SK-N-SH (cell line): ENCODE data around the gene WASF2.

Experiments
- CHD2 ChIP-seq: fragments of 150-350 bp; IDR thresholded peaks from 2 replicates; pipeline ENCODE4 v1.6.1; 2018; ENCODE audit warnings: low read length; ENCODE audit not compliant: partially characterized antibody
- EP300 ChIP-seq, 2 experiments: IDR thresholded peaks; 2 replicates each; pipeline versions ENCODE4 v1.4.0 to v1.6.1; 2012; ENCODE audit warnings: borderline replicate concordance in 1 of 2, low read depth in 1 of 2, low read length in 1 of 2
- EZH2phosphoT487 ChIP-seq: fragments of 200-600 bp; sonication (generic); IDR thresholded peaks from 2 replicates; pipeline ENCODE4 v1.6.1; 2017; ENCODE audit warnings: low read depth, mixed run types, mild to moderate bottlenecking, antibody characterized with exemption, moderate library complexity, borderline replicate concordance
- FOSL2 ChIP-seq: IDR thresholded peaks from 2 replicates; pipeline ENCODE4 v1.4.0; 2012; ENCODE audit warnings: low read depth, mild to moderate bottlenecking, moderate library complexity, borderline replicate concordance
- GABPA ChIP-seq: IDR thresholded peaks from 2 replicates; pipeline ENCODE4 v1.4.0; 2012; ENCODE audit warnings: low read depth, mild to moderate bottlenecking
- POLR2AphosphoS5 ChIP-seq: IDR thresholded peaks from 2 replicates; pipeline ENCODE4 v1.6.1; 2012; ENCODE audit warnings: low read depth, low read length
- RAD21 ChIP-seq: IDR thresholded peaks from 2 replicates; pipeline ENCODE4 v1.6.1; 2012; ENCODE audit warnings: mild to moderate bottlenecking, low read length
- SIN3A ChIP-seq: IDR thresholded peaks from 2 replicates; pipeline ENCODE4 v1.6.1; 2012; ENCODE audit warnings: low read depth, mild to moderate bottlenecking, low read length, moderate library complexity, borderline replicate concordance
- TAF1 ChIP-seq: IDR thresholded peaks from 2 replicates; pipeline ENCODE4 v1.6.1; 2012; ENCODE audit warnings: low read depth, mild to moderate bottlenecking, low read length, moderate library complexity, borderline replicate concordance
- TF ChIP-seq, protein P1 (sequence below): fragments of 200-600 bp; sonication (generic); IDR thresholded peaks from 2 replicates; pipeline ENCODE4 v1.6.1; 2017; ENCODE audit warnings: antibody characterized with exemption, mild to moderate bottlenecking, moderate library complexity
- TF ChIP-seq, protein P2 (sequence below): IDR thresholded peaks from 2 replicates; pipeline ENCODE4; 2012
- TF ChIP-seq, protein P3 (sequence below): IDR thresholded peaks from 2 replicates; pipeline ENCODE4 v1.6.1; 2012; ENCODE audit warnings: mild to moderate bottlenecking, low read depth, low read length, moderate library complexity
- TF ChIP-seq, protein P4 (sequence below): fragments of 150-350 bp; IDR thresholded peaks from 2 replicates; pipeline ENCODE4 v1.6.1; 2017; ENCODE audit warnings: antibody characterized with exemption, low read length, low read depth, borderline replicate concordance
- TF ChIP-seq, protein P5 (sequence below): IDR thresholded peaks from 2 replicates; pipeline ENCODE4 v1.4.0; 2012; ENCODE audit warnings: low read depth, borderline replicate concordance

DNA sequence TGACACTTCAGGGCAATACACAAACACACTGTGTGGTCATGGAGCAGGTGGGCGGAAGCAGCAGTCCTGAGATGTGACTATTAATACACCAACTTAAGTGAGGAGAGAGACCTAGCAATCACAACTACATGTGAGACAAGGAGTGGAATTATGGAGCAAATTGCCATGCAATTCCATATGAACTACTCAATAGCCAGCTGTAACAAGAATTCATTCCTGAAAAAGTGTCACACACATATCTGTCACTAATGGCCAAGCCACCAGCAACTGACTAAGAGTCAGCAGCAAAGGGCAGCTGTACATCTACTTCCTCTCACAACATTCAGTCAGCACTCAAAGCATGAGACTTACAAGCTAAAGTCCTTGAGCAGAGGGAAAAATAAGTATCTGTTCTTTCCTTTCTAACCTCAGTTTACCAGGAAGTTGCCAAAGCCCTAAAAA, 51.3 kb downstream of the WASF2 start:
- TF ChIP-seq, protein P1, sequence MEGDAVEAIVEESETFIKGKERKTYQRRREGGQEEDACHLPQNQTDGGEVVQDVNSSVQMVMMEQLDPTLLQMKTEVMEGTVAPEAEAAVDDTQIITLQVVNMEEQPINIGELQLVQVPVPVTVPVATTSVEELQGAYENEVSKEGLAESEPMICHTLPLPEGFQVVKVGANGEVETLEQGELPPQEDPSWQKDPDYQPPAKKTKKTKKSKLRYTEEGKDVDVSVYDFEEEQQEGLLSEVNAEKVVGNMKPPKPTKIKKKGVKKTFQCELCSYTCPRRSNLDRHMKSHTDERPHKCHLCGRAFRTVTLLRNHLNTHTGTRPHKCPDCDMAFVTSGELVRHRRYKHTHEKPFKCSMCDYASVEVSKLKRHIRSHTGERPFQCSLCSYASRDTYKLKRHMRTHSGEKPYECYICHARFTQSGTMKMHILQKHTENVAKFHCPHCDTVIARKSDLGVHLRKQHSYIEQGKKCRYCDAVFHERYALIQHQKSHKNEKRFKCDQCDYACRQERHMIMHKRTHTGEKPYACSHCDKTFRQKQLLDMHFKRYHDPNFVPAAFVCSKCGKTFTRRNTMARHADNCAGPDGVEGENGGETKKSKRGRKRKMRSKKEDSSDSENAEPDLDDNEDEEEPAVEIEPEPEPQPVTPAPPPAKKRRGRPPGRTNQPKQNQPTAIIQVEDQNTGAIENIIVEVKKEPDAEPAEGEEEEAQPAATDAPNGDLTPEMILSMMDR, result no peak
- TF ChIP-seq FOSL2 (no peak), EZH2phosphoT487 (no peak), RAD21 (no peak), EP300 (IDR thresholded peaks at IDR 0.05; ENCODE audit: borderline replicate concordance in 1 of 2, low read depth in 1 of 2, low read length in 1 of 2) (no peak), SIN3A (no peak), TAF1 (no peak), GABPA (no peak), POLR2AphosphoS5 (no peak), CHD2 (no peak)
- TF ChIP-seq, protein P2, sequence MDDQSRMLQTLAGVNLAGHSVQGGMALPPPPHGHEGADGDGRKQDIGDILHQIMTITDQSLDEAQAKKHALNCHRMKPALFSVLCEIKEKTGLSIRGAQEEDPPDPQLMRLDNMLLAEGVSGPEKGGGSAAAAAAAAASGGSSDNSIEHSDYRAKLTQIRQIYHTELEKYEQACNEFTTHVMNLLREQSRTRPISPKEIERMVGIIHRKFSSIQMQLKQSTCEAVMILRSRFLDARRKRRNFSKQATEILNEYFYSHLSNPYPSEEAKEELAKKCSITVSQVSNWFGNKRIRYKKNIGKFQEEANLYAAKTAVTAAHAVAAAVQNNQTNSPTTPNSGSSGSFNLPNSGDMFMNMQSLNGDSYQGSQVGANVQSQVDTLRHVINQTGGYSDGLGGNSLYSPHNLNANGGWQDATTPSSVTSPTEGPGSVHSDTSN, result no peak
- TF ChIP-seq, protein P3, sequence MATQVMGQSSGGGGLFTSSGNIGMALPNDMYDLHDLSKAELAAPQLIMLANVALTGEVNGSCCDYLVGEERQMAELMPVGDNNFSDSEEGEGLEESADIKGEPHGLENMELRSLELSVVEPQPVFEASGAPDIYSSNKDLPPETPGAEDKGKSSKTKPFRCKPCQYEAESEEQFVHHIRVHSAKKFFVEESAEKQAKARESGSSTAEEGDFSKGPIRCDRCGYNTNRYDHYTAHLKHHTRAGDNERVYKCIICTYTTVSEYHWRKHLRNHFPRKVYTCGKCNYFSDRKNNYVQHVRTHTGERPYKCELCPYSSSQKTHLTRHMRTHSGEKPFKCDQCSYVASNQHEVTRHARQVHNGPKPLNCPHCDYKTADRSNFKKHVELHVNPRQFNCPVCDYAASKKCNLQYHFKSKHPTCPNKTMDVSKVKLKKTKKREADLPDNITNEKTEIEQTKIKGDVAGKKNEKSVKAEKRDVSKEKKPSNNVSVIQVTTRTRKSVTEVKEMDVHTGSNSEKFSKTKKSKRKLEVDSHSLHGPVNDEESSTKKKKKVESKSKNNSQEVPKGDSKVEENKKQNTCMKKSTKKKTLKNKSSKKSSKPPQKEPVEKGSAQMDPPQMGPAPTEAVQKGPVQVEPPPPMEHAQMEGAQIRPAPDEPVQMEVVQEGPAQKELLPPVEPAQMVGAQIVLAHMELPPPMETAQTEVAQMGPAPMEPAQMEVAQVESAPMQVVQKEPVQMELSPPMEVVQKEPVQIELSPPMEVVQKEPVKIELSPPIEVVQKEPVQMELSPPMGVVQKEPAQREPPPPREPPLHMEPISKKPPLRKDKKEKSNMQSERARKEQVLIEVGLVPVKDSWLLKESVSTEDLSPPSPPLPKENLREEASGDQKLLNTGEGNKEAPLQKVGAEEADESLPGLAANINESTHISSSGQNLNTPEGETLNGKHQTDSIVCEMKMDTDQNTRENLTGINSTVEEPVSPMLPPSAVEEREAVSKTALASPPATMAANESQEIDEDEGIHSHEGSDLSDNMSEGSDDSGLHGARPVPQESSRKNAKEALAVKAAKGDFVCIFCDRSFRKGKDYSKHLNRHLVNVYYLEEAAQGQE, result no peak
- TF ChIP-seq, protein P4, sequence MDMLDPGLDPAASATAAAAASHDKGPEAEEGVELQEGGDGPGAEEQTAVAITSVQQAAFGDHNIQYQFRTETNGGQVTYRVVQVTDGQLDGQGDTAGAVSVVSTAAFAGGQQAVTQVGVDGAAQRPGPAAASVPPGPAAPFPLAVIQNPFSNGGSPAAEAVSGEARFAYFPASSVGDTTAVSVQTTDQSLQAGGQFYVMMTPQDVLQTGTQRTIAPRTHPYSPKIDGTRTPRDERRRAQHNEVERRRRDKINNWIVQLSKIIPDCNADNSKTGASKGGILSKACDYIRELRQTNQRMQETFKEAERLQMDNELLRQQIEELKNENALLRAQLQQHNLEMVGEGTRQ, result no peak
- TF ChIP-seq, protein P5, sequence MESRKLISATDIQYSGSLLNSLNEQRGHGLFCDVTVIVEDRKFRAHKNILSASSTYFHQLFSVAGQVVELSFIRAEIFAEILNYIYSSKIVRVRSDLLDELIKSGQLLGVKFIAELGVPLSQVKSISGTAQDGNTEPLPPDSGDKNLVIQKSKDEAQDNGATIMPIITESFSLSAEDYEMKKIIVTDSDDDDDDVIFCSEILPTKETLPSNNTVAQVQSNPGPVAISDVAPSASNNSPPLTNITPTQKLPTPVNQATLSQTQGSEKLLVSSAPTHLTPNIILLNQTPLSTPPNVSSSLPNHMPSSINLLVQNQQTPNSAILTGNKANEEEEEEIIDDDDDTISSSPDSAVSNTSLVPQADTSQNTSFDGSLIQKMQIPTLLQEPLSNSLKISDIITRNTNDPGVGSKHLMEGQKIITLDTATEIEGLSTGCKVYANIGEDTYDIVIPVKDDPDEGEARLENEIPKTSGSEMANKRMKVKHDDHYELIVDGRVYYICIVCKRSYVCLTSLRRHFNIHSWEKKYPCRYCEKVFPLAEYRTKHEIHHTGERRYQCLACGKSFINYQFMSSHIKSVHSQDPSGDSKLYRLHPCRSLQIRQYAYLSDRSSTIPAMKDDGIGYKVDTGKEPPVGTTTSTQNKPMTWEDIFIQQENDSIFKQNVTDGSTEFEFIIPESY, result no peak
